Neural progenitor cell (in vitro differentiated cells): ENCODE data around the gene RPL5. TPM values are rescaled to one million over a fixed set of nuclear protein-coding genes. Genes with fewer than 3 reads are reported as not detected.

Experiments
- DNase-seq: peaks from one replicate; pipeline ENCODE4 v3.0.0-alpha.2; 2016; ENCODE audit warnings: low spot score
- H2AFZ ChIP-seq: fragments of 200-600 bp; sonication (generic); replicated peaks from 2 replicates; pipeline ENCODE4 v1.6.1; 2016; ENCODE audit warnings: antibody characterized with exemption
- H3F3A ChIP-seq: fragments of 200-600 bp; sonication (generic); 2 replicates; pipeline ENCODE4 v1.6.1; 2016; ENCODE audit warnings: antibody characterized with exemption, low read depth
- H3K27ac ChIP-seq: fragments of 200-600 bp; sonication (generic); 2 replicates; pipeline ENCODE4 v1.5.1; 2016; ENCODE audit warnings: mild to moderate bottlenecking
- H3K27me3 ChIP-seq: fragments of 200-600 bp; sonication (generic); 2 replicates; pipeline ENCODE4 v1.6.1; 2016; ENCODE audit warnings: mild to moderate bottlenecking, moderate library complexity
- H3K36me3 ChIP-seq: fragments of 200-600 bp; sonication (generic); 2 replicates; pipeline ENCODE4 v1.5.1; 2016
- H3K4me1 ChIP-seq: fragments of 200-600 bp; sonication (generic); 2 replicates; pipeline ENCODE4 v1.6.1; 2016; ENCODE audit warnings: mixed run types
- H3K4me2 ChIP-seq: fragments of 200-600 bp; sonication (generic); 2 replicates; pipeline ENCODE4 v1.6.1; 2016
- H3K4me3 ChIP-seq: fragments of 200-600 bp; sonication (generic); 2 replicates; pipeline ENCODE4 v1.5.1; 2016
- H3K79me2 ChIP-seq: fragments of 200-600 bp; sonication (generic); 2 replicates; pipeline ENCODE4 v1.6.1; 2016; ENCODE audit warnings: low read depth
- H3K9ac ChIP-seq: fragments of 200-600 bp; sonication (generic); 2 replicates; pipeline ENCODE4 v1.6.1; 2016
- H3K9me3 ChIP-seq: fragments of 200-600 bp; sonication (generic); 2 replicates; pipeline ENCODE4 v1.5.1; 2016; ENCODE audit warnings: low read depth
- H4K20me1 ChIP-seq: fragments of 200-600 bp; sonication (generic); 2 replicates; pipeline ENCODE4 v1.6.1; 2016; ENCODE audit warnings: low read depth
- H3K27ac Mint-ChIP-seq: 3 replicates; pipeline ENCODE4 v1.8.0; 2021; ENCODE audit warnings: mixed read lengths
- H3K27me3 Mint-ChIP-seq: 2 replicates; pipeline ENCODE4 v1.8.0; 2022; ENCODE audit warnings: low read depth, mild to moderate bottlenecking, inconsistent platforms, moderate library complexity, mixed read lengths; ENCODE audit not compliant: insufficient read depth
- H3K36me3 Mint-ChIP-seq: 3 replicates; pipeline ENCODE4 v1.8.0; 2021; ENCODE audit warnings: mixed read lengths
- H3K4me1 Mint-ChIP-seq: 3 replicates; pipeline ENCODE4 v1.8.0; 2021; ENCODE audit warnings: mixed read lengths
- H3K4me3 Mint-ChIP-seq: 3 replicates; pipeline ENCODE4 v1.8.0; 2021; ENCODE audit warnings: mild to moderate bottlenecking, moderate library complexity, mixed read lengths
- H3K9me3 Mint-ChIP-seq: 3 replicates; pipeline ENCODE4 v1.8.0; 2020; ENCODE audit warnings: mixed read lengths
- CTCF ChIP-seq: fragments of 200-600 bp; sonication (generic); IDR thresholded peaks from 2 replicates; pipeline ENCODE4 v1.5.1; 2017; ENCODE audit warnings: antibody characterized with exemption, mild to moderate bottlenecking
- EZH2 ChIP-seq: fragments of 200-600 bp; sonication (generic); IDR thresholded peaks from 2 replicates; pipeline ENCODE4 v1.6.1; 2017; ENCODE audit warnings: antibody characterized with exemption, mild to moderate bottlenecking, moderate library complexity
- EZH2phosphoT487 ChIP-seq: fragments of 200-600 bp; sonication (generic); IDR thresholded peaks from 2 replicates; pipeline ENCODE4 v1.6.1; 2017; ENCODE audit warnings: antibody characterized with exemption
- total RNA-seq: library from RNA; depleted of rRNA; stranded (reverse); fragments of >200 nt; gene quantifications from 2 replicates; pipeline ENCODE4 v1.2.3, GENCODE V29; 2015; ENCODE audit warnings: low replicate concordance

Gene RPL5
- total RNA-seq, 1 donor from 2014 or later: 3,732 TPM

- H3K4me3 ChIP-seq: no peak overlapping the region
- no peaks in the 10 kb centered on the region for H3K27me3 ChIP-seq
- H3K4me2 ChIP-seq: no peak overlapping the region
- no peaks in the 10 kb centered on the region for H3F3A ChIP-seq
- no peak overlapping the region for H3K9ac ChIP-seq
- Mint-ChIP-seq H3K27ac (no peak overlapping the region), H3K36me3 (no peaks in the 10 kb centered on the region), H3K27me3 (no peaks in the 10 kb centered on the region), H3K9me3 (no peaks in the 10 kb centered on the region), H3K4me3 (no peak overlapping the region), H3K4me1 (no peaks in the 10 kb centered on the region)
- no peaks in the 10 kb centered on the region for H4K20me1 ChIP-seq
- H3K79me2 ChIP-seq: no peaks in the 10 kb centered on the region
- no peak overlapping the region for H2AFZ ChIP-seq
- no peaks in the 10 kb centered on the region for H3K4me1 ChIP-seq
- no peak overlapping the region for H3K27ac ChIP-seq
- no peaks in the 10 kb centered on the region for H3K36me3 ChIP-seq
- H3K9me3 ChIP-seq: no peaks in the 10 kb centered on the region
- no peak for DNase-seq
- TF ChIP-seq CTCF (no peak), EZH2 (no peak), EZH2phosphoT487 (no peak)
These were observed 22.4 kb downstream of the RPL5 start for GRCh38 chr1:92854101-92854785.

GRCh38 chr1:92855236-92855635 is 23.4 kb downstream of the RPL5 start:
- no peak overlapping the region for H3K4me3 Mint-ChIP-seq
- H3K36me3 ChIP-seq: no peaks in the 10 kb centered on the region

GRCh38 chr1:92857817-92858216 is 26.0 kb downstream of the RPL5 start:
- Histone ChIP-seq H3K4me3 (no peak overlapping the region), H3K79me2 (no peaks in the 10 kb centered on the region), H4K20me1 (no peaks in the 10 kb centered on the region), H3K27ac (no peak overlapping the region), H3F3A (no peaks in the 10 kb centered on the region), H3K36me3 (no peaks in the 10 kb centered on the region), H3K9ac (no peak overlapping the region), H3K4me1 (no peaks in the 10 kb centered on the region), H2AFZ (no peak overlapping the region), H3K27me3 (no peaks in the 10 kb centered on the region), H3K4me2 (no peak overlapping the region), H3K9me3 (no peaks in the 10 kb centered on the region)
- Mint-ChIP-seq H3K9me3 (no peaks in the 10 kb centered on the region), H3K27ac (no peak overlapping the region), H3K36me3 (no peaks in the 10 kb centered on the region), H3K4me3 (no peak overlapping the region), H3K27me3 (no peaks in the 10 kb centered on the region), H3K4me1 (no peaks in the 10 kb centered on the region)
- no peak for TF ChIP-seq EZH2phosphoT487
- TF ChIP-seq CTCF: no peak
- no peak for TF ChIP-seq EZH2
- DNase-seq: no peak

More at GRCh38 chr1:92855236-92855635, 23.4 kb downstream of the RPL5 start:
- Histone ChIP-seq H4K20me1 (no peaks in the 10 kb centered on the region), H3K4me2 (no peak overlapping the region), H3F3A (no peaks in the 10 kb centered on the region), H3K4me1 (no peaks in the 10 kb centered on the region), H3K27ac (no peak overlapping the region), H3K79me2 (no peaks in the 10 kb centered on the region), H3K9ac (no peak overlapping the region), H3K27me3 (no peaks in the 10 kb centered on the region), H3K9me3 (no peaks in the 10 kb centered on the region), H3K4me3 (no peak overlapping the region), H2AFZ (no peak overlapping the region)
- Mint-ChIP-seq H3K9me3 (no peaks in the 10 kb centered on the region), H3K4me1 (no peaks in the 10 kb centered on the region), H3K27ac (no peak overlapping the region), H3K27me3 (no peaks in the 10 kb centered on the region), H3K36me3 (no peaks in the 10 kb centered on the region)
- TF ChIP-seq CTCF (no peak), EZH2phosphoT487 (no peak), EZH2 (no peak)
- DNase-seq: no peak
